Brain pericyte (primary cell): ENCODE data around the gene RALGDS.
A peak's percentile ranks its signal among the peaks of the same experiment; 100 is the strongest.

ENCODE experiments used
- DNase-seq: peaks from one replicate; pipeline ENCODE4 v3.0.0-alpha.2; 2012; ENCODE audit warnings: low read depth, low spot score

Gene RALGDS

DNA sequence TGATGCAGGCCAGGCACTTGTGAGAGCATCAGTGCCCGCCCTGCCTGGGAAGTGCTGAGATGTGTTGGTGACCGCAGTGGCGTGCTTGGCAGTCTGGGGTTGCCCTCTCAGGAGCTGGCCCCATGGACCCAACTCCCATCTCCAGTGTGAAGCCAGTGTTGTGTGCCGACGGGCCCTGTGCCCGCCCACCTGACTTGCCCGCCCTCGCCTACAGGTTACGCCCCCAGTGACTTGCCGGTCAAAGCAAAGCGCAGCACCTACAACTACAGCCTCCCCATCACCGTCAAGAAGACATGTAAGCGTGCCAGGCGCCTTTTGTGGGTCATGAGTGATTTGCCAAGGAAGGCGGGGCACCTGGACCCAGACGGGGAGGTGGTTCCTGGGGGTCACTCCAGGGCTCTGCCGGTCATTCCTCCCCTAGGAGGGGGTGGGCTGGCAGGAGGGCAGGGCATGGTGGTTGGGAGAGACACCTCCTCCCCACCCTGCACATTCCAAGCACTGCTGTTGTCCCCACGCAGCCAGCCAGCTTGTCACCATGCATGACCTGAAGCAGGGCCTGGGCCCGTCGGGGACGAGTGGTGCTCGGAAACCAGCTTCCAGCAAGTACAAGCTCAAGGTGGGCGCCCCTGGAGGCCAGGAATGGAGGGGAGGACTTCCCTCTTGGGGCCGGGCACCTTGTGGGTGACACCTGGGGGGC lies 66.7 kb downstream of the RALGDS start:
- DNase-seq: no peak

DNA sequence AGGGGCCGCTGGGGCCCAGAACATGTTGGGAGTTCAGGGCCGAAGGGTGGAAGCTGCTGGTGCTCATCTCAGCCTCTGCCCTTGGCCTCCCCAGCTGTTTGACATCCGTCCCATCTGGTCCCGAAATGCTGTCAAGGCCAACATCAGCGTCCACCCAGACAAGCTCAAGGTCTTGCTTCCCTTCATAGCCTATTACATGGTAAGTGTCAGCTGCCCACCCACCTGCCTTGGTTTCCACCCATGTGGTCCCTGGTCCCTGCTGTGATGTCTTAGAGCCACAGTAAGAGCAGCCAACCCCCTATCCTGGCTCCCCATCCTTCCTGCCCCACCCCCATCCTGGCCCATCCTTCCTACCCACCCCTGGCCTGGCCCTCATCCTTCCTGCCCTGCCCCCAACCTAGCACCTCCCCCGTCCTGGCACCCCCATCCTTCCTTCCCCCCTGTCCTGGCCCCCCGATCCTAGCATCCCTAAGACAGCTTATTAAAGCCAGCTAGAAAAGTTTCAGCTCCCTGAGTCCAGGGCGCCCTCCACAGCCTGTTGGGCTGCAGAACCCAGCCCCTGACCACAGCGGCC lies 69.0 kb downstream of the RALGDS start:
- DNase-seq: no peak

DNA sequence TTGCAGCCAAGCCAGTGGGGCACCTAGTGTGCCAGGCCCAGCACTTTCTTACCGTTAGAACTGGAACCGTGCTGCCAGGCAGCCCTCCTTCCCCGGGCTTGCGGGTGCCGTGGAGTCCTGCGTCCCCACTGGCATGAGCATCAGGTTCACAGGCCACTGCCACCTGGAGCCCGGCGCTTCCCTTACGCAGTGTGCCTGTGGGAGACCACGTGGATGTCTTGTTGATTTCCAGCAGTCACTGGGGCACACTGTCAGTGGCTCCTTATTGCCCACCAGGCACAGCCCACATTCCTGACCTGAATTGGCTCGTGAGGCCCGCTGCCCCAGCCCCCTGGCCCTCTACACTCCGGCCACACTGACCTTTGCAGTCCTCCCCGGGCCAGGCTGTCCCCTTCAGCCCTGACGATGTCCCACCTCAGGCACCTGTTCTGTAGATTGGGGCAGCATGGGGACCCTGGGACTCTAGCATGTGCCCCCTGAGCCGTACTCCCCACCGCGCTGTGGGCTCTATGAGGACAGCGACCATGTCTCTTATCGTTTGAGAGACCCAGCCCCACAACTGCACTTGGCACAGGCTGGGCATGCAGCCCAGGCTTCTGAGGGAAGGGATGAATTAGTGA lies 69.6 kb downstream of the RALGDS start:
- no peak for DNase-seq

DNA sequence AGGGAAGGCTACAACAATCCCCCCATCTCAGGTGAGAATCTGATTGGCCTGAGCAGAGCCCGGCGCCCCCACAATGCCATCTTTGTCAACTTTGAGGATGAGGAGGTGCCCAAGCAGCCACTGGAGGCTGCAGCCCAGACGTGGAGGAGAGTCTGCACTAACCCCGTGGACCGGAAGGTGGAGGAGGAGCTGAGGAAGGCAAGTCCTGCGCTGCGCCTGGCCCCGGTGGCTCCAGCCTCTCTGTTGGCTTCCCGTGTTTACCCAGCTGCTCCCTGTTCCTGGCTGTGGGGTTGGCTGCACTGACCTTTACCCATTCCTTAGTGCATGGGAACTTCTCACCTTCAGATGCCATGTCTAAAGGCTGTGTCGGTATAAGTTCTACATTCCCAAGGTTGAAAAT lies 70.3 kb downstream of the RALGDS start:
- DNase-seq: no peak

DNA sequence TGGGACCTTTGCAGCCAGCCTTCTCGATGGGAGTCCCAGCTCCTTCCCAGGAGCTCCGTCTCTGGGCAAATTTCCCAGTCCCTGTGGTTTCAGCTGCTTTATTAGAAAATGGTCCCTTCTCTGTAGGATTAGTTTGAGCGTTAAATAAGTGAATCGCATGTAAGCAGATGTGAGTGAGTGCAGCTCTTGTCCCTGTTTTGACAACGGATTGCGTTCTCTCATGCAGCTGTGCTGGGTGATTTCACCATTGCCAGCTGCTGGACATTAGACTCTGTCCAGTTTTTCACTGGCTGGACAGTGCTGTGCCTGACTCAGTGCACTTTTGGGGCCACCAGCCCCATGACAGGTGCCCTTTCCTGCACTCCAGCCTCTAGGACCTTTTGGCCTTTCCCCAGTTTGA lies 70.9 kb downstream of the RALGDS start:
- DNase-seq: peak; percentile 60

DNA sequence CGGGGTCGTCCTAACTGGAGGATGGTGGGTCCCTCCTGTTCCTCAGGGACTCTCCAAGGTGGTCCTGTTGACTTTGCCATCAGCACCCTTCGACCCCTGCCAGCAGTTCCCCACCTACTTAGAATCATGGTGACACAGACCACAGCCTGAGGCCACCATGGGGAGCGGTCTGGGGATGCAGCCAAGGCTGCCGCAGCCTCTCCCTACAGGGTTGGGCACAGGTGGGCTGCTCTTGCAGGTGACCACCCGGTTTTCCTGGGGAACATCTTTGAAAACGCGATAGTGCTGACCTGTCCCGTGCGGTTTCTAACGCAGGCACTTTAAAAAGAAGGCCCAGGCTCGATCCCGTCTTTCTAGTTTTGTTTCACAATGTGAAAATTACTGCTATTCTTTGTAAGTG lies 72.0 kb downstream of the RALGDS start:
- DNase-seq: no peak

DNA sequence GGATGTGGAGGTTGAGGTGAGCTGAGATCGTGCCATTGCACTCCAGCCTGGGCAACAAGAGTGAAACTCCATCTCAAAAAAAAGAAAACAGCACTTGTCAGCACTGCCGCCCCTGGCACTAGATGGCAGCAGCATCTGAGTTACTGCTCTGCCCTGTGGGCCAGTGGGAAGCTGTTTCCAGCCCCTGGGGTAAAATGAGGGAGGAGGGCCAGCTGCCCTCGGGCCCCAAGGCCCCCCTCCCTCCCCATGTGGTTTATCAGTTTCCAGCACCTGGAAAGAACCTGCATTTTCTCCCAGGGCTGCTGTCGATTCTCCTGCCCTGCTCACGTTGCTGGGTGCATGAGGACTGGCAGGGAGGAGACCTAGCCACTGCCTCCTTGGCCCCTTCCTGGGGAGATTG lies 72.4 kb downstream of the RALGDS start:
- no peak for DNase-seq
